ENCODE measurements around the gene DPM3.

DNA sequence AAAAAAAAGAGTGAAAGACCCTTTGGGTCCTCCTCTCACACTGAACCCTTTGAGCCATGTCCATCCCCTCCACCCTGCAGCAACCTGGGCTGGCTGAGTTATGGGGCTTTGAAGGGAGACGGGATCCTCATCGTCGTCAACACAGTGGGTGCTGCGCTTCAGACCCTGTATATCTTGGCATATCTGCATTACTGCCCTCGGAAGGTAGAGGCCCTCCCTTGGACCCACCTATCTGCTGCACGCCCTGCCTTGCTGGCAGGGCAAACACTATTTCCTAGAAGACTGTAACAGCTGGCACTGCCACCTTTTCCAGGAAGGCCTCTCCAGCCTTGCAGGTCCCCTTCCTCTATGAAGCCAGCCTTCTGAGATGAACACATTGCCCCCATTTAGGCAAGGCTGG, 3.6 kb downstream of the DPM3 start:
- no peak for TF ChIP-seq CEBPB (IDR thresholded peaks at IDR 0.05; ENCODE audit: low read depth, low read length)
- TF ChIP-seq, protein P1, sequence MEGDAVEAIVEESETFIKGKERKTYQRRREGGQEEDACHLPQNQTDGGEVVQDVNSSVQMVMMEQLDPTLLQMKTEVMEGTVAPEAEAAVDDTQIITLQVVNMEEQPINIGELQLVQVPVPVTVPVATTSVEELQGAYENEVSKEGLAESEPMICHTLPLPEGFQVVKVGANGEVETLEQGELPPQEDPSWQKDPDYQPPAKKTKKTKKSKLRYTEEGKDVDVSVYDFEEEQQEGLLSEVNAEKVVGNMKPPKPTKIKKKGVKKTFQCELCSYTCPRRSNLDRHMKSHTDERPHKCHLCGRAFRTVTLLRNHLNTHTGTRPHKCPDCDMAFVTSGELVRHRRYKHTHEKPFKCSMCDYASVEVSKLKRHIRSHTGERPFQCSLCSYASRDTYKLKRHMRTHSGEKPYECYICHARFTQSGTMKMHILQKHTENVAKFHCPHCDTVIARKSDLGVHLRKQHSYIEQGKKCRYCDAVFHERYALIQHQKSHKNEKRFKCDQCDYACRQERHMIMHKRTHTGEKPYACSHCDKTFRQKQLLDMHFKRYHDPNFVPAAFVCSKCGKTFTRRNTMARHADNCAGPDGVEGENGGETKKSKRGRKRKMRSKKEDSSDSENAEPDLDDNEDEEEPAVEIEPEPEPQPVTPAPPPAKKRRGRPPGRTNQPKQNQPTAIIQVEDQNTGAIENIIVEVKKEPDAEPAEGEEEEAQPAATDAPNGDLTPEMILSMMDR (conservative IDR thresholded peaks at IDR 0.05; ENCODE audit: low read depth, low read length): no peak
- no peak for TF ChIP-seq USF2 (IDR thresholded peaks at IDR 0.05; ENCODE audit: low read depth, low read length)
- TF ChIP-seq, protein P2, sequence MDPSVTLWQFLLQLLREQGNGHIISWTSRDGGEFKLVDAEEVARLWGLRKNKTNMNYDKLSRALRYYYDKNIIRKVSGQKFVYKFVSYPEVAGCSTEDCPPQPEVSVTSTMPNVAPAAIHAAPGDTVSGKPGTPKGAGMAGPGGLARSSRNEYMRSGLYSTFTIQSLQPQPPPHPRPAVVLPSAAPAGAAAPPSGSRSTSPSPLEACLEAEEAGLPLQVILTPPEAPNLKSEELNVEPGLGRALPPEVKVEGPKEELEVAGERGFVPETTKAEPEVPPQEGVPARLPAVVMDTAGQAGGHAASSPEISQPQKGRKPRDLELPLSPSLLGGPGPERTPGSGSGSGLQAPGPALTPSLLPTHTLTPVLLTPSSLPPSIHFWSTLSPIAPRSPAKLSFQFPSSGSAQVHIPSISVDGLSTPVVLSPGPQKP (IDR thresholded peaks at IDR 0.05; ENCODE audit: borderline replicate concordance, low read depth, low read length): no peak
- TF ChIP-seq POLR2A (IDR thresholded peaks at IDR 0.05; ENCODE audit: low read depth, low read length): no peak
- no peak for TF ChIP-seq CHD1 (IDR thresholded peaks at IDR 0.05; ENCODE audit: low read depth, low read length)
- TF ChIP-seq RAD21 (IDR thresholded peaks at IDR 0.05; ENCODE audit: low read length): no peak
- TF ChIP-seq MXI1 (IDR thresholded peaks at IDR 0.05; ENCODE audit: borderline replicate concordance, low read depth, low read length): no peak
- TF ChIP-seq RFX5 (IDR thresholded peaks at IDR 0.05; ENCODE audit: low read depth, low read length): no peak
- TF ChIP-seq MAFK (IDR thresholded peaks at IDR 0.05; ENCODE audit: low read depth, low read length): no peak
- TF ChIP-seq BHLHE40 (IDR thresholded peaks at IDR 0.05; ENCODE audit: low read depth, low read length): no peak
- TF ChIP-seq RCOR1 (IDR thresholded peaks at IDR 0.05; ENCODE audit: insufficient replicate concordance, low read length): no peak
